Naive B cell (primary cell): ENCODE data around the gene TPRG1L. TPM values are rescaled to one million over a fixed set of nuclear protein-coding genes. Genes with fewer than 3 reads are reported as not detected.

Experiments used
- ATAC-seq, 2 donors: fragments of 150-1000 bp; cut with Tn5 transposase; 2 replicates each; pipeline ENCODE4 v1.10.0; 2021; ENCODE audit warnings: low read depth in 2 of 2, mild to moderate bottlenecking in 2 of 2, moderate library complexity in 2 of 2
- DNase-seq: peaks from one replicate; pipeline ENCODE4 v3.0.0; 2022
- H3K27ac Mint-ChIP-seq, 6 donors: one replicate each; pipeline ENCODE4 v1.8.0; 2020 to 2022; ENCODE audit warnings: mild to moderate bottlenecking in 6 of 6, mixed read lengths in 6 of 6, moderate library complexity in 5 of 6, inconsistent platforms in 2 of 6
- H3K27me3 Mint-ChIP-seq, 3 donors: one replicate each; pipeline ENCODE4 v1.8.0; 2021 to 2022; ENCODE audit warnings: mixed read lengths in 3 of 3, mild to moderate bottlenecking in 1 of 3
- H3K36me3 Mint-ChIP-seq, 2 donors: one replicate each; pipeline ENCODE4 v1.8.0; 2020 to 2022; ENCODE audit warnings: mixed read lengths in 2 of 2, inconsistent platforms in 1 of 2, mild to moderate bottlenecking in 1 of 2
- H3K4me1 Mint-ChIP-seq, 3 donors: one replicate each; pipeline ENCODE4 v1.8.0; 2020 to 2022; ENCODE audit warnings: mixed read lengths in 3 of 3, inconsistent platforms in 1 of 3, mild to moderate bottlenecking in 1 of 3, moderate library complexity in 1 of 3
- H3K4me3 Mint-ChIP-seq, 8 donors: one replicate each; pipeline ENCODE4 v1.8.0; 2020 to 2022; ENCODE audit warnings: mild to moderate bottlenecking in 8 of 8, mixed read lengths in 8 of 8, moderate library complexity in 8 of 8, inconsistent platforms in 2 of 8
- H3K9me3 Mint-ChIP-seq, 7 donors: one replicate each; pipeline ENCODE4 v1.8.0; 2020 to 2022; ENCODE audit warnings: mixed read lengths in 7 of 7, mild to moderate bottlenecking in 5 of 7, inconsistent platforms in 2 of 7, moderate library complexity in 1 of 7
- polyA plus RNA-seq, 6 donors: library from polyadenylated mRNA; unstranded; fragments of 300-500 nt; fragmentation: Illumina TruSeq; gene quantifications; one replicate each; pipeline ENCODE4 v1.2.3, GENCODE V29; 2021; ENCODE audit warnings: low read depth in 6 of 6

The TPRG1L gene
- polyA plus RNA-seq, 6 donors from 2014 or later = 23.7 to 38.7 (median 35.7) TPM

DNA sequence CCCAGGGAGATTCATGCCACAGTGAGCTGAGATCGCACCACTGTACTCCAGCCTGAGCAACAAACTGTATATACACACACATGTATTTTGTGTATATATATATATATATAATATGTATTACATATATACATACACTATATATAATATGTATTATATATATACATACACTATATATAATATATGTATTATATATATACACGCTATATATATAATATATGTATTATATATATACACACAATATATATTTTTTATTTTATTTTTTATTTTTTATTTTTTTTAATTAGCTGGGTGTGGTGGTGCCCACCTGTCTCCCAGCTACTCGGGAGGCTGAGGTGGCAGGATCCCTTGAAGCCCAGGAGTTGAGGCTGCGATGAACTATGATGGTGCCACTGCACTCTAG, 36.8 kb downstream of the TPRG1L start:
- H3K4me1 Mint-ChIP-seq = peaks cover 6 to 20% (median 7%) of the 10 kb centered on the region in 3 donors
- H3K27me3 Mint-ChIP-seq = peaks cover 21 to 34% (median 26%) of the 10 kb centered on the region in 3 donors
- H3K27ac Mint-ChIP-seq = no peak overlapping the region
- ATAC-seq (no peak), DNase-seq (no peak)
- H3K9me3 Mint-ChIP-seq = no peaks in the 10 kb centered on the region
- H3K4me3 Mint-ChIP-seq = no peak overlapping the region
- no peaks in the 10 kb centered on the region for H3K36me3 Mint-ChIP-seq

DNA sequence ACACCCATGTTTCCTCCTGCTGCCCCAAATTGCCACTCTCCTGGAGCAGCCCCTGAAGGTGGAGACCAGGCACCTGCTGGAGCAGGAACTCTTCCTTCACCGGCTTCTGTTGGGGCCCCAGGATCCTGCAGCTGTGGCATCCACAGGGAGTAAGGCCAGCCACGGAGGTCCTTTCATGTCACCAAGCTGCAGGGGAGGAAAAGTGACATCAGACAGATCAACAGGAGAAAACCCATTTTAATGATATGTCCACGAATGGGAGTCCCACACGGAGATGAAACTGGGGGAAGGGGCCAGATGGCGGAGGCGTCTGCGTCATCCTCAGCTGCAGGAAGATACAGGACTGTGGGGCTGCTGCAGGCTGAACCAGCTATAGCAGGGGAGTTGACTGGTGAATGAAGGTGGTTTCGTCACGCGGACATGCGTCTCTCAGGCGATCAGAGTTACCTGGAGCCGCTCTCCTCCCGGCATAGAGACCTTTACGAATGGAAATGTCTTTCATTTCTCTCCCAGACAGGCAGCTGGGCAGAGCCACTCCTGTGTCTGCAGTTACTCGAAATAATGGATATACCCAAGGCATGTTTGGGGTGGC, 37.4 kb downstream of the TPRG1L start:
- Mint-ChIP-seq H3K36me3 (no peaks in the 10 kb centered on the region), H3K27me3 (peaks cover 16 to 28% (median 21%) of the 10 kb centered on the region in 3 donors), H3K27ac (no peak overlapping the region), H3K9me3 (no peaks in the 10 kb centered on the region), H3K4me1 (peaks cover 12 to 26% (median 13%) of the 10 kb centered on the region in 3 donors), H3K4me3 (no peak overlapping the region)
- DNase-seq (no peak), ATAC-seq (no peak)

DNA sequence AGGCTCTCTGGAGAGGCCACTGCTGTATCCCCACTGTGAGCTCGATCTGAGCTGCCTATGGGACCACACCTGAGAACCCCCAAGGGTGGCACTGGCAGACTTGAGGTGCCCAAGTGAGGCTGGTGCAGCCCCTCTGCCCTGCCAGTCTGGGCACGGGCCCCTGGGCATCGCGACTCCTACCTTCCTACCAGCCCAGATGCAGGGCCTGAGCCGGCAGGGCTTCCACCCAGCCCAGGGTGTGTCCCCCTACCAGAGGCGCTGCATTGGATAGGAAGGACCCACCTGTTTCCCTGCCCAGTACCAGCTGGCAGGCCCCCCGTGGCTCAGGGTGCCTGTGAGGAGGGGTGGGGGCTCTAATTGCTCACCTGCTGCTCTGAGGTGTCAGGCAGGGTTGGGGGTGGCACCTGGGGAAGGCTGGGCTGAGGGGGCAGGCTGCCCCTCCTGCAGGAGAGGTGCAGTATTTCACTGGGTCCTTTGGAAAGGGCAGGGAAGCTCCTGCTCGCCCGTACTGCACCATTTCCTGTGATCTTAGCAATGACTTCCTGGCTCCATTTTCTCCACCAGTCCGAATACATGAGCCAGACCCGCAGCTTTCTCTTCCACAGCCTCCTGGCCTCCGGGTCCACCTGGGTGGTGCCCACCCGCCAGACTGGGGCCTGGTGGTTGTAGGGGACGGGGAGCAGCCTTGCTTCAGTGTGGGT, 39.3 kb downstream of the TPRG1L start:
- DNase-seq (no peak), ATAC-seq (no peak)
- Mint-ChIP-seq H3K9me3 (no peaks in the 10 kb centered on the region), H3K4me1 (peaks cover 24 to 40% (median 29%) of the 10 kb centered on the region in 3 donors), H3K4me3 (peak overlapping the region in 1 of 8 donors; percentile 13), H3K27me3 (peaks cover 1 to 10% (median 2%) of the 10 kb centered on the region in 3 donors), H3K27ac (no peak overlapping the region), H3K36me3 (no peaks in the 10 kb centered on the region)

DNA sequence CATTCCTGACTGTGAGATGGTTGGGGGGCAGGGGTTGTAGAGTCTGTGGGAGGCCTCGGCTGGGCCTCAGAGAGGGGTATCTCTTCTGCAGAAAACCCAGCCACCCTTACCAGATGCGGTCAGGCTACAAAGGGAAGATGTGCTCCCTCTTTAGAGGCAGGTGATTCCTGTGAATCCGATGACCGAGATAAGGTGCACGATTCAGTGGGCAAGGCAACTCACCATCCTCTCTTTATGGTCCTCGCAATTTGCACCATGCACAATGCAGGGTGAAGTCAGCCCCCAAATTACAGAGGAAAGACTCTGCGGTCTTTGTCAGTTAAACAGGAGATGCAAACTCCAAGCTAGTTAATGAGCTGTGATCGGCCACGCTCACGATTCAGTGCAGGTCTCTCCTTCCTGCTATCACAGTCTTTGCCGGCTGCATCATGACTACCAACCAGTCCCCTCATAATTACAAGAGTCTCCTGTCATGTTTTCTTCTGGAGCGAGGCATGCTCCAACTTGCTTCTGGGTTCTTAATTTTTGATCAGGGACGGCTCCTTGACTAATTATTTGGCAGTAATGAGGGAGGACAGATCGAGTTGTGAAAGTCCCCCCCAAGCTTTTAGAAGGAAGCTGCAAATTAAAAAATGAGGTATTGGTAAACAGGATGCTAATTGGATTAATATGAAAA, 40.0 kb downstream of the TPRG1L start:
- peak overlapping the region in 3 of 6 donors; percentile 26 to 69 (median 28) for H3K27ac Mint-ChIP-seq
- H3K36me3 Mint-ChIP-seq = no peaks in the 10 kb centered on the region
- peaks cover 0 to 12% (median 0%) of the 10 kb centered on the region in 3 donors for H3K27me3 Mint-ChIP-seq
- H3K9me3 Mint-ChIP-seq = no peaks in the 10 kb centered on the region
- H3K4me1 Mint-ChIP-seq = peaks cover 24 to 40% (median 29%) of the 10 kb centered on the region in 3 donors
- peak overlapping the region in 4 of 8 donors; percentile 34 to 64 (median 55) for H3K4me3 Mint-ChIP-seq
- DNase-seq (no peak), ATAC-seq (no peak)

DNA sequence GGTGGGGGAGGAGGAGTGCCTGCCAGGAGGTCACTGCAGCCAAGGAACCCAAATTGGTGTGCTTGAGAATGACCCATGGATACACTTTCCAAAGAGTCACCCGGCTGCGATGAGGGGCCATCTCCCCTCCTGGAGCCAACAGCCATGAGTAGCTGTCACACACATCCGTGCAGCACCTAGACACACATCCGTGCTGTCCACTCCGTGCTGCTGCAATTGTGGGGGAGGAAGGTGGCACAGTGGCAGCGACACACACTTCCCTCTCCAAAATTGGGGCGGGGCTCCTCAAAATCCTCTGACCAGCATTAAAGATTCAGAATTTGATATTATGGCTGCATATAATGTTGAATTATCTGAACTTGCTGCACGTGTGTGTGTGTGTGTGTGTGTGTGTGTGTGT, 43.3 kb downstream of the TPRG1L start:
- peaks cover 35 to 50% (median 48%) of the 10 kb centered on the region in 3 donors for H3K4me1 Mint-ChIP-seq
- no peaks in the 10 kb centered on the region for H3K9me3 Mint-ChIP-seq
- H3K27ac Mint-ChIP-seq = peak overlapping the region in 4 of 6 donors; percentile 9 to 86 (median 48)
- peak overlapping the region in 5 of 8 donors; percentile 60 to 88 (median 69) for H3K4me3 Mint-ChIP-seq
- peaks cover 0 to 16% (median 0%) of the 10 kb centered on the region in 3 donors for H3K27me3 Mint-ChIP-seq
- DNase-seq (no peak), ATAC-seq (no peak)
- H3K36me3 Mint-ChIP-seq = no peaks in the 10 kb centered on the region

DNA sequence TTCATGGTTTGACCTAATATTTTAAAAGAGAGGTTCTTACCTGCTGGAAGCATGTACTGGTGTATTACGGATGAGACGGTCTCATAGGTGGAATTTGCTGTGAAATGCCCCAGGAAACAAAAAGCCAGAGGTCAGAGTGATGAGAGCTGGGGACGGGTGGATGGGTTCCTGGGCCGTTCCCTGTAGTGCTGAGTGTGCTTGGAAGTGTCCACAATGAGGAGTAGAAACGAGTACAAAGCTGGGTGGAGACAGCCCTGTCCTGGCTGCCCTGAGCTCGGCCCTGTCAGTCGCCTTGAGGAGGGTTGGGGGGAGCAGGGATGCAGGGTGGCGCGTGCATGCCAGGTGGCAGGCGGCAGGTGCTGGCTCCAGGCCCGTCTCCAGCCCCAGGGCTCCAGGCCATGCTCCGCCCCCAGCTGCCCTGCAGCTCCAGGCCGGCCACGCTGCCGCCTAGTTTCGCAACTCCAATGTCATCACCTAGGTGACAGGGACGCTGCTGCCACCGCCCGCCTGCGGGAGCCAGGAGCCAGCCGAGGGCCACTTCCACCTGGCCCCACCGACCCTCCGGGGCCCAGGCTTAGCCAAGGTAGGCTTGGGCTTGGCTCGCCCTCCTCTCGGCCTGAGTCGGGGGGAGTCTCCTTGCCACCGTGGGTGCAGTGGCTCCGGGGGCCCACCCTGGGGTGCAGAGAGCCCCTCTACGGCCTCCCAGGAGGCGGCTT, 43.9 kb downstream of the TPRG1L start:
- Mint-ChIP-seq H3K9me3 (no peaks in the 10 kb centered on the region), H3K27ac (peak overlapping the region in 3 of 6 donors; percentile 9 to 86 (median 54)), H3K4me1 (peaks cover 41 to 54% (median 52%) of the 10 kb centered on the region in 3 donors), H3K36me3 (no peaks in the 10 kb centered on the region), H3K4me3 (peak overlapping the region in 1 of 8 donors; percentile 88), H3K27me3 (peaks cover 0 to 16% (median 6%) of the 10 kb centered on the region in 3 donors)
- no peak for DNase-seq
- ATAC-seq = no peak

DNA sequence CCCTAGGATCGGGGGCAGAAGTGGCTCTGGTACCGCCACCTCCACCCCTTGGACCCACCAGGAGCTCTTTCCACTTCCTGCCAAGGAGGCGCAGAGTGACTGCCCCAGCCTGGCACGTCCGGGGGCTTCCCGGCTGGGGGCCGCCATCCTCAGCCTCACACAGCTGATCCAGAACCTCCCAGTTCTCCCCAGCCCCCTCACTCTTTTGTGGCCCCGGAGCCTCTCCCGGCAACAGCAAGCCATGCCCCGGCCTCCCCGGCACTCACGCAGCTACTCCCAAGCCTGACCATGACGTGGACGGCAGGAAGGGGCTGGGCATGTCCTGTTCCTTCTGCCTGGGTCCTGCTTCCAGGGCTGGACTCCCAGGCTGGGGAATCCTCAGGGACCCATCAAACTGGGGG, 44.6 kb downstream of the TPRG1L start:
- DNase-seq = no peak
- Mint-ChIP-seq H3K36me3 (no peaks in the 10 kb centered on the region), H3K27me3 (peaks cover 0 to 16% (median 6%) of the 10 kb centered on the region in 3 donors), H3K27ac (no peak overlapping the region), H3K4me1 (peaks cover 41 to 58% (median 51%) of the 10 kb centered on the region in 3 donors), H3K4me3 (no peak overlapping the region), H3K9me3 (no peaks in the 10 kb centered on the region)
- ATAC-seq = no peak

DNA sequence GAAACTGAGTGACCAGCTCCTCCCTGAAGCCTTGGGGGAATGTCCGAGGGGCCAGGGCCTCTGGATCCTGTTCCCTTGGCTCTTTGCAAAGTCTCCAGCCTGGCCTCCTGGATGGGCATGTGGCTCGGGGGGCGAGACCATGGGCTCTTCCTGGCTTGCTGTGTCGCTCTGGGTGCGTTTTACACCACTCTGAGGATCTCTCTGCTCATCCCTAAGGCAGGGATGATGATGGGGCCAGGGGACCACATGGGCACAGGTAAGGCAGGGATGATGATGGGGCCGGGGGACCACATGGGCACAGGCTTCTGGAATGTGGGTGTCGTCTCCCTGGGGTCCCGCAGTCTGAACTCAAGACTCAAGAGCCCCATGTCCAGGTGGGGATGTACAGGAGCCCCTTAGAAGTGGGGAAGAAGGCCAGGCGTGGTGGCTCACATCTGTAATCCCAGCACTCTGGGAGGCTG, 45.2 kb downstream of the TPRG1L start:
- peaks cover 0 to 16% (median 6%) of the 10 kb centered on the region in 3 donors for H3K27me3 Mint-ChIP-seq
- no peaks in the 10 kb centered on the region for H3K36me3 Mint-ChIP-seq
- H3K4me1 Mint-ChIP-seq = peaks cover 41 to 58% (median 45%) of the 10 kb centered on the region in 3 donors
- H3K4me3 Mint-ChIP-seq = no peak overlapping the region
- no peaks in the 10 kb centered on the region for H3K9me3 Mint-ChIP-seq
- ATAC-seq = no peak
- H3K27ac Mint-ChIP-seq = peak overlapping the region in 1 of 6 donors; percentile 30
- DNase-seq = no peak

DNA sequence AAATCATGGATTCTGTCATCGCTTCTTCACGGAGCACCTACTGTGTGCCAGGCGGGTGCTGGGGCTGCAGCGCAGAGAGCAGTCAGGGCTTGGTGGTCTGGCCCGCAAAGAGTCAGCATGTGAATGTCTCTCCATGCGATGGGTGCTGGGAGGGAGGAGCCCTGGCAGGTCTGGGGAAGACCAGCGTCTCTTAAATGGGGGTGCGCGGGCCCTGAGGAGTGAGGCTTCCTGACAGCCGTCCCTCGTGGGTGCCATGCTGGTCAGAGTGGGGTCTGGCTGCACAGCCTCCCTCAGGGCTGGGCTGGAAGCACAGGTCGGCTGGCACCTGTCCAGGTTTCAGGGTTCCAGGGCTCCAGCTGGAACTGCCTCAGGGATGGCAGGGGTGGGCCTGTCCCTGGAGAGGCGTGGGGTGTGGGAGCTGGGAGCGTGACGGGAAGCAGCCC, 46.0 kb downstream of the TPRG1L start:
- H3K4me1 Mint-ChIP-seq = peaks cover 44 to 66% (median 49%) of the 10 kb centered on the region in 3 donors
- H3K27ac Mint-ChIP-seq = no peak overlapping the region
- no peaks in the 10 kb centered on the region for H3K36me3 Mint-ChIP-seq
- H3K27me3 Mint-ChIP-seq = peaks cover 0 to 16% (median 6%) of the 10 kb centered on the region in 3 donors
- H3K9me3 Mint-ChIP-seq = no peaks in the 10 kb centered on the region
- DNase-seq = no peak
- no peak overlapping the region for H3K4me3 Mint-ChIP-seq
- no peak for ATAC-seq

DNA sequence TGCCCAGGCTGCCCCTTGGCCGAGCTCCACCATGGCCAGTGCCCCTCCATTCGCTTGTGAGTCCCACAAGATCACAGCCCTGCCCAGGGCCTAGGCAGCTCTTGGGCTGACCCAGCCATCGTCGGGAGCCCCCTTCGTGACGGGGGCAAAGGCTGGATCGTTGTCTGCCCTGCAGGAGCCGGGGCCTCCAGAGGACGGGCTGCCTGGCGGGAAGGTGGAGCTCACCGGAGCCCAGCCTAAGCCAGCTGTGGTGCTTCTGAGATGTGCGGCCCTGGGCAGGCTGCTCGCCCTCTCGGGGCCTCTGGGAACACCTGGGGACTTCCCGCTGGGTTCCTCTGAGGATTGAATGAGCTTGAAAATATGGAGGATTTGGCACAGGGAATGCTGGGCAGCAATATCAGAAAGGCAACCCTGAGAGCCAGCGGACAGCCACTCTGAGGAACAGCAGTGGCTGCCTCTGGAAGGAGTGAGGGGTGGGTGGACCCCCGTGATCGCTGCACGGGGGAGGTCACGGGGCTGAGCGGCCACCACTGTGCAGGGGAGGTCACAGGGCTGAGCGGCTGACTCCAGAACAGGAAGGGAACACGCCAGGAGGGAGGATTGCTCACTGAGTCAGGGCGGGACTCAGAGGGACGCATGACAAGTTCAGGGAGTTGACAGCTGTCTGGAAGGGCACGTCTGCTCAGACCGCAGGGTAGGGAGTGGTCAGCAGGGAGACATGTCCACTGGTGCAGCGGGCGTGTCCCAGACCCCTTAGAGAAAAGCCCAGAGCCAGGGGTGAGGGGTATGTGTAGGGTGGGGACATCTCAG, 46.8 kb downstream of the TPRG1L start:
- DNase-seq (no peak), ATAC-seq (no peak)
- Mint-ChIP-seq H3K27ac (peak overlapping the region in 2 of 6 donors; percentile 48 to 90), H3K9me3 (no peaks in the 10 kb centered on the region), H3K36me3 (no peaks in the 10 kb centered on the region), H3K4me3 (no peak overlapping the region), H3K4me1 (peaks cover 42 to 64% (median 50%) of the 10 kb centered on the region in 3 donors), H3K27me3 (peaks cover 0 to 16% (median 6%) of the 10 kb centered on the region in 3 donors)

DNA sequence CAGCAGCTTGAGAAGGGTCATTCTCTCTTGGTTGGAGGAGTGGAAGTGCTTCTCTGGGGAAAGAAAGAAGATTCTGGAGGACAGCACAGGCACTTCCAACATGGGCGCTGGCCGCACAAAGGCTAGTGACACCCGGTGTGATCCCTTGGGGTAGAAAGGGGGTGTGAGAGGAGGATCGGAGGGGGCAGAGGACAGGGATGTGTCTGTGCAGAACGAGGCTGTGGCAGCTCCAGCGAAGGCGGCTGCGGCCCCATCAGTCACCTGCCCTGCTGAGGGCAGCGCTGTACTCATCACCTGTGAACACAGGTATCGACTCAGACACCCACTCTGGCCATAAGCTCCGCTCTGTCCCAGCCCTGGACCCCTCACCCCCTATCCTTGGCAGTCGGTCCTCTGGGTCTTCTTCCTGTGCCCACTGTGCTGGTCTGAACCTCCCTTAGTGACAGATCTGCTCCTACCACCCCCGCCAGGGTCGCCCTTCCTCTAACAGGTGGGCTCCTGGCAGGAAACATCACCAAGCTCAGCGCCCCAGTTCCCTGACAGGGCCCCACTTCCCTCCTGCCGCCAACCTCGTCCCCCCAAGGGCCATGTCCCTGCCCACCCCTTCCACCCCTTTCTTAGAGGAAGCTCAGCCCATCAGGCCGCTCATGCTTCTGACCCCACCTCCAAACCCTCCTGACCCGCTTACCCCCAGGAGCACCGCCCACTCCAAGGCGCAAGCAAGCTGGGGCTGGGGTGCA, 47.6 kb downstream of the TPRG1L start:
- H3K36me3 Mint-ChIP-seq = no peaks in the 10 kb centered on the region
- peak overlapping the region in 3 of 8 donors; percentile 28 to 79 (median 42) for H3K4me3 Mint-ChIP-seq
- no peak for ATAC-seq
- peak overlapping the region in 3 of 6 donors; percentile 52 to 94 (median 90) for H3K27ac Mint-ChIP-seq
- peaks cover 40 to 64% (median 50%) of the 10 kb centered on the region in 3 donors for H3K4me1 Mint-ChIP-seq
- no peaks in the 10 kb centered on the region for H3K9me3 Mint-ChIP-seq
- H3K27me3 Mint-ChIP-seq = peaks cover 0 to 16% (median 6%) of the 10 kb centered on the region in 3 donors
- DNase-seq = no peak

DNA sequence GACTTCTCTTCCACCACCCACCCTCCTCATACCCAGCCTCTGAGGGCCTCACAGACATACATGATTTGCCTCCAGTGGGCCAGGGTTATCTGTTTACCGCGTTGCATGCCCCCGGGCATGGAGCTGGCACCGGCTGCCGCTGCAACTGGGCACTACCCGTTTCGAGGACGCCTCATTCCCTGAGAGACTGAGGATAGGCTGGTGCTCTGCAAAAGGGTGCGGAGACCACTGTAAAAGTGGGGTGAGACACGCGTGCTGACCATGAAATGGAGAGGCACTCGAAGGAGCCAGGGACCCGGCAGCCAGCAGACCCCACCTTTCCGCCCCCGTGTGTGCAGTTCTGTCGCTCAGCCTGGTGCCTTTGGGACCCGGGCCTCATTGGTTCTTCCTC, 48.2 kb downstream of the TPRG1L start:
- H3K27ac Mint-ChIP-seq = peak overlapping the region in 4 of 6 donors; percentile 52 to 90 (median 72)
- DNase-seq (no peak), ATAC-seq (no peak)
- peaks cover 43 to 64% (median 50%) of the 10 kb centered on the region in 3 donors for H3K4me1 Mint-ChIP-seq
- H3K9me3 Mint-ChIP-seq = no peaks in the 10 kb centered on the region
- no peaks in the 10 kb centered on the region for H3K36me3 Mint-ChIP-seq
- H3K4me3 Mint-ChIP-seq = peak overlapping the region in 1 of 8 donors; percentile 79
- peaks cover 0 to 16% (median 6%) of the 10 kb centered on the region in 3 donors for H3K27me3 Mint-ChIP-seq
